PC-9 (cell line): ENCODE data around the gene TCTN3. TPM values are rescaled to one million over a fixed set of nuclear protein-coding genes. Genes with fewer than 3 reads are reported as not detected.

Experiments
- BruUV-seq: library from RNA; stranded (reverse); fragments of 400-500 nt; replicated peaks from 2 replicates; lab custom pipeline; 2021; lab: Mats Ljungman, UMichigan
- CTCF ChIA-PET: fragments of 300-600 bp; sonication (Branson Sonifier 250); formaldehyde crosslinking; loops from one replicate; lab custom pipeline; 2022; ENCODE audit warnings: antibody characterized with exemption; lab: Charles Lee
- POLR2A ChIA-PET: fragments of 300-600 bp; sonication (Branson Sonifier 250); formaldehyde crosslinking; loops from one replicate; lab custom pipeline; 2022; ENCODE audit warnings: antibody characterized with exemption; ENCODE audit not compliant: unreplicated experiment; lab: Charles Lee
- DNase-seq, 2 experiments: peaks; one replicate each; pipeline versions ENCODE4 v3.0.0 to v3.0.0-alpha.2; 2015 to 2022; ENCODE audit warnings: mixed read lengths in 1 of 2
- H2AFZ ChIP-seq: fragments of 200-600 bp; sonication (generic); 2 replicates; pipeline ENCODE4 v1.8.1; 2017; ENCODE audit warnings: antibody characterized with exemption
- H3F3A ChIP-seq: fragments of 200-600 bp; sonication (generic); 2 replicates; pipeline ENCODE4 v1.8.1; 2017; ENCODE audit warnings: antibody characterized with exemption, mild to moderate bottlenecking, low read depth; ENCODE audit not compliant: insufficient read depth
- H3K27ac ChIP-seq: fragments of 200-600 bp; sonication (generic); 2 replicates; pipeline ENCODE4 v1.6.1; 2016; ENCODE audit warnings: mixed run types
- H3K27me3 ChIP-seq: fragments of 200-600 bp; sonication (generic); 2 replicates; pipeline ENCODE4 v1.6.1; 2016; ENCODE audit warnings: low read depth, mixed run types; ENCODE audit not compliant: insufficient read depth
- H3K36me3 ChIP-seq: fragments of 200-600 bp; sonication (generic); 2 replicates; pipeline ENCODE4 v1.6.1; 2016; ENCODE audit warnings: low read depth, mixed run types
- H3K4me1 ChIP-seq: fragments of 200-600 bp; sonication (generic); replicated peaks from 2 replicates; pipeline ENCODE4 v1.6.1; 2016; ENCODE audit warnings: mixed run types; ENCODE audit not compliant: insufficient read depth
- H3K4me2 ChIP-seq: fragments of 200-600 bp; sonication (generic); 2 replicates; pipeline ENCODE4 v1.6.1; 2017; ENCODE audit warnings: mixed run types
- H3K4me3 ChIP-seq: fragments of 200-600 bp; sonication (generic); 2 replicates; pipeline ENCODE4 v1.6.1; 2016; ENCODE audit warnings: mixed run types
- H3K79me2 ChIP-seq: fragments of 200-600 bp; sonication (generic); 2 replicates; pipeline ENCODE4 v1.6.1; 2017; ENCODE audit warnings: low read depth, mixed run types
- H3K9me2 ChIP-seq: fragments of 200-600 bp; sonication (generic); 2 replicates; pipeline ENCODE4 v1.8.1; 2017; ENCODE audit warnings: mild to moderate bottlenecking; ENCODE audit not compliant: insufficient read depth
- H3K9me3 ChIP-seq: fragments of 200-600 bp; sonication (generic); 2 replicates; pipeline ENCODE4 v1.8.1; 2016; ENCODE audit warnings: low read depth; ENCODE audit not compliant: insufficient read depth
- H4K20me1 ChIP-seq: fragments of 200-600 bp; sonication (generic); 2 replicates; pipeline ENCODE4 v1.8.1; 2017; ENCODE audit not compliant: insufficient read depth
- CTCF ChIP-seq: fragments of 200-600 bp; sonication (generic); conservative IDR thresholded peaks from 2 replicates; pipeline ENCODE4 v1.6.1; 2017; ENCODE audit warnings: mixed run types, antibody characterized with exemption, mild to moderate bottlenecking, moderate library complexity
- EZH2 ChIP-seq: fragments of 200-600 bp; sonication (generic); IDR thresholded peaks from 2 replicates; pipeline ENCODE4 v1.8.0; 2017; ENCODE audit warnings: antibody characterized with exemption, low read depth
- intact Hi-C: fragments of 100-400 bp; cut with micrococcal nuclease; formaldehyde crosslinking; loops from one replicate; pipeline ENCODE4 v1.10.0; 2022; ENCODE audit not compliant: unreplicated experiment
- total RNA-seq: library from RNA; stranded (reverse); gene quantifications from 2 replicates; pipeline ENCODE4 v1.2.3, GENCODE V29; 2021

TCTN3 gene
- total RNA-seq, 1 experiment from 2014 or later = 18.1 TPM

- H2AFZ ChIP-seq = no peak overlapping the region
- H4K20me1 ChIP-seq = no peaks in the 10 kb centered on the region
- H3K9me3 ChIP-seq = no peaks in the 10 kb centered on the region
- H3K9me2 ChIP-seq = no peaks in the 10 kb centered on the region
- H3K4me1 ChIP-seq = no peaks in the 10 kb centered on the region
- H3F3A ChIP-seq = no peaks in the 10 kb centered on the region
- no peak for DNase-seq
- BruUV-seq = no TSS peak
- intact Hi-C loops = no loop called here
- H3K4me3 ChIP-seq = no peak overlapping the region
- H3K4me2 ChIP-seq = no peak overlapping the region
- H3K27ac ChIP-seq = no peak overlapping the region
- POLR2A ChIA-PET = no interaction called here
- no peaks in the 10 kb centered on the region for H3K36me3 ChIP-seq
- H3K27me3 ChIP-seq = no peaks in the 10 kb centered on the region
- TF ChIP-seq CTCF = no peak
- TF ChIP-seq EZH2 = no peak
- H3K79me2 ChIP-seq = no peaks in the 10 kb centered on the region
- CTCF ChIA-PET = no interaction called here
Observed at GRCh38 chr10:95706990-95707389, 13.3 kb upstream of the TCTN3 start.

GRCh38 chr10:95706573-95706972 is 12.8 kb upstream of the TCTN3 start:
- POLR2A ChIA-PET = no interaction called here
- intact Hi-C loops = no loop called here
- H3K27me3 ChIP-seq = no peaks in the 10 kb centered on the region

GRCh38 chr10:95698415-95698814 is 4.7 kb upstream of the TCTN3 start:
- ChIA-PET POLR2A (no interaction called here), CTCF (no interaction called here)
- no peak for TF ChIP-seq EZH2
- no peak for TF ChIP-seq CTCF
- H3K79me2 ChIP-seq = peaks cover 2% of the 10 kb centered on the region
- H3K9me3 ChIP-seq = no peaks in the 10 kb centered on the region
- H3K4me2 ChIP-seq = no peak overlapping the region
- H4K20me1 ChIP-seq = no peaks in the 10 kb centered on the region
- no peaks in the 10 kb centered on the region for H3K27me3 ChIP-seq
- no peaks in the 10 kb centered on the region for H3F3A ChIP-seq
- BruUV-seq = no TSS peak
- intact Hi-C loops = no loop called here
- H2AFZ ChIP-seq = no peak overlapping the region
- H3K4me1 ChIP-seq = no peaks in the 10 kb centered on the region
- no peaks in the 10 kb centered on the region for H3K9me2 ChIP-seq
- H3K4me3 ChIP-seq = no peak overlapping the region
- DNase-seq = no peak
- no peaks in the 10 kb centered on the region for H3K36me3 ChIP-seq
- H3K27ac ChIP-seq = no peak overlapping the region

More at GRCh38 chr10:95706573-95706972, 12.8 kb upstream of the TCTN3 start:
- no TSS peak for BruUV-seq
- Histone ChIP-seq H3F3A (no peaks in the 10 kb centered on the region), H3K79me2 (no peaks in the 10 kb centered on the region), H3K9me3 (no peaks in the 10 kb centered on the region), H2AFZ (no peak overlapping the region), H4K20me1 (no peaks in the 10 kb centered on the region), H3K4me3 (no peak overlapping the region), H3K36me3 (no peaks in the 10 kb centered on the region), H3K27ac (no peak overlapping the region), H3K4me1 (no peaks in the 10 kb centered on the region), H3K9me2 (no peaks in the 10 kb centered on the region), H3K4me2 (no peak overlapping the region)
- DNase-seq = no peak
- CTCF ChIA-PET = no interaction called here
- TF ChIP-seq EZH2 (no peak), CTCF (no peak)
